Kasumi-1 (cell line): ENCODE results near the gene P2RX6.
A peak's percentile ranks its signal among the peaks of the same experiment; 100 is the strongest.
"Not testable (repeated sequence)": the region's sequence is repeated elsewhere in the genome, so short reads cannot be mapped to it uniquely, and the experiment has no call there.

Experiments used
- DNase-seq, 2 experiments: peaks; one replicate each; lab custom pipeline; 2025; lab: John Stamatoyannopoulos, UW

The P2RX6 gene

DNA sequence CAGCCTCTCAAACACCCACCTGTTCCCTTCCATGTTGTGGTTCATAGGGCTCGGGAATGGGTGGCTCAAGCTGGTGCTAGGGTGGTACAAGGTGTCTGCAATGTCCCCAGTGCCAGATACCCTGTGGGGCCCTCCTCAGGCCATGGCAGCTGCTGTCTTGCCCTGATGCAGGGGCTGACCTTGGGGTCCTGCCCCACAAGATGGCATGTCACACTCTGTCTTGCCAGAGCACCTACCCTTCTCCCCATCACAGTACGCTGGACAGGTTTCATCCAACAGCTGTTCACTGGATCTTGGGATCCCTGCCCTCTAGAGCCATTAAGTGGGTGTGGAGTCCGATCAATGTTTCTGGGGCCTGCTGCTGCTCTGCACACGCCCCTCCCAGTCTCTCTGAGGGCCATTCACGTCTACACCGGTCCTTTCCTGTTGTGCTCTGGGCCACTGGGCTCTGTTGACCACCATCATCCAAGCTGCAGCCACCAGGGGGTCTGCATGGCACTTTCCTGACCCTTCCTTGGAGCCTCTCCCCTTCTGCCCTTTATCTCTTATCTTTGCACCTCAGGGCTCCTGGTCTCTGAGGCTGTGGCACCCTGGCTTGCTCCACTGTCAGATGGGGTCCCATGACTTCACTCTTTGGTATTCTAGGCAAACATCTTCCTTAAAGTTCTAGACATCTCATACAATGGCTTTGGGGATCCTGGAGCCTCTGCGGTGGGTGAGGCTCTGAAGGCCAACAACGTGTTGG lies 37.9 kb downstream of the P2RX6 start:
- no peak for DNase-seq

DNA sequence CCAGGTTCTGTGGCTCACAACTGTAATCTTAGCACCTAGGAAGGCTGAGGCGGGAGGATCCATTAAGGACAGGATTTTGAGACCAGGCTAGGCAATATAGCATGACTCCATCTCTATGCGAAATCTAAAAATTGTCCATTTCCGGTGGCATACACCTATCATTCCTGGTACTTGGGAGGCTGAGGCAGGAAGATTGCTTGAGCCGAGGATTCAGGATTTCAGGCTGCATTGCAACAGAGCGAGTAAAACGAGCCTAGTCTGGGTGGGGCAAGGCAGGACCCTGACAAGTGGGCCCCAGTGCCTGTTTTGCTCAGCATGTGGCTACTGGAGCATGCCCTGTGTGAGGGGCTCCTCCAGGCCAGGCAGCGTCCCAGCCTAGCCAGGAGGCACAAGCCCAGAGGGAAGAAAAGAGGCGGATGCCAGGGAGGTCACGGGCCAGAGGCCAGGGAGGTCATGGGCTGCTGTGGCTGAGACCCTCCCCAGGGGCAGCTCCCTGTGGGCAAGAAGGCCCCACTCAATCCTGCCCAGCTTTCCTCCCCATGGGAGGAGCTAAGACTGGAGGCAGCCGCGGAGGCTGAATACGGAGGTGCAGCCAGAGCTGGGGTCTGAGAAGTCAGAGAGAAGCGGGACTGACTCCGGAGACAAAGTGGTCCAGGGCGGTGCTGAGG lies 39.2 kb downstream of the P2RX6 start:
- DNase-seq, result no peak

DNA sequence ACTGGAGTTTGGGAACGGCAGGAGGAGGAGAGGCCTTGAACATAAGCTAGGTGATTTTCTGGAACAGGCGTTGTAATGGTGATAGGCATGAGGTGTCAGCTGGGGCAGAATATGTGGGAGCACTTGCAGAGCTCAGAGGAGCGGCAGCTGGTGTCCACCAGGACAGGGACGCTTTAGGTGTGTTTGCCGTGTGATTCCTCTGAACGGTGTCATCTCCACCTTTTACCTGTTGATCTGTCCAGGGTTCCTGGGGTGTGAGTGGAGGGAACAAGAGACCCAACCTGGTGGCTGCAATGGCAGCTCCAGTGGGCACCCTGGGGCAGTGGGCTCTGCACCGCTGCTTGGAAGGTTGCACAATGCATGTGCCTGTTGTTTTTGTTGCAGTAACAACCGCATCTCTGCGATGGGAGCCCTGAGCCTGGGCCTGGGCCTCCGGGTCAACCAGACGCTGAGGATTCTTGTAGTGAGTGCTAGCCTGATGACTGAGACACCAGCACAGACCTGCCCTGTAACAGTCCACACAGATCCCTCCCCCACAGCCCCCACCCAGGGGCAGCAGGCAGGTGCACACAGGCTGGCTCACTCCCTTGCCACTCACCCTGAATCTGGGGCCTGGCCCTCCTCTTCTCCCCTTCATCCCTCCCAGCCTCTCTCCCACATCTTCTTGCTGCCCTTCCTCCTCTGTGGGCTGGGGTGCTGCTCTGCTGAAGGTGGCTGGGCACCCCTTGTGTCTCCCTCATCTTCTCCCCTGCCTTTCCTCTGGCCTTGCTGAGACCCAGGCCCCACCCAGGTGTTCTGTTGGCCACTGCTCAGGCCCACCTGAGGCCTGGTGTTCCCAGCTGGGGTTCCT lies 40.0 kb downstream of the P2RX6 start:
- no peak for DNase-seq

DNA sequence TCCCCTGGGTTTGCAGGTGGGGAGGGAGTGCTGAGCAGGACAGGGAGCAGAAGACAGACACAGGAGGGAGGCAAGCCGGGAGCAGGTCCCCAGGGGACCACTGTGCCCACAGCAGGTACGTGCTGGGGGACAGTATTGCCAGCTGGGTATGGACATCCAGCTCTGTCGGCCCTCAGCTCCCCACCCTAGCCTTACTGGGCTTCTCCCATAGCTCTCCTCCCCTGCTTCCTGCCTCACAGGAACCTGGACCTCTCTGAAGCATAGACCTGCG lies 40.5 kb downstream of the P2RX6 start:
- no peak for DNase-seq

DNA sequence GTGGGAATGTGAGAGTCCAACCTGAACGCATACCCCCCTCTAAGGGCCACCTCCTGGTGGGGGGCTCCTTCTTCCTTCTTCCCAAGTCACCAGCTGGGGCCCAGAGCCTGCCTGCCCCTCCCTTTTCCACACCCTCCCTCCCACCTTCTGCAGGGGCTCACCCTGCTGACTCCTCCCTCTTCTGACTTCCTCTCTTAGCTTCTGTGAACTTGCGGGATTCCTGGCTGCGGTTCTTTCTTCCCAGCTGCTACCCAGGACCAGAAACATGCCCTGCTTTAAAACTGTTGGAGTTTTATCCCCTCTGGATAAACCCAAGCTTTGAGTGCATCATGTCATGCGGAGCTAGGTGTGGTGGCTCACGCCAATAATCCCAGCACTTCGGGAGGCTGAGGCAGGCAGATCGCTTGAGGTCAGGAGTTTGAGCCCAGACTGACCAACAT lies 40.9 kb downstream of the P2RX6 start:
- peak; percentile 68 to 75 for DNase-seq

DNA sequence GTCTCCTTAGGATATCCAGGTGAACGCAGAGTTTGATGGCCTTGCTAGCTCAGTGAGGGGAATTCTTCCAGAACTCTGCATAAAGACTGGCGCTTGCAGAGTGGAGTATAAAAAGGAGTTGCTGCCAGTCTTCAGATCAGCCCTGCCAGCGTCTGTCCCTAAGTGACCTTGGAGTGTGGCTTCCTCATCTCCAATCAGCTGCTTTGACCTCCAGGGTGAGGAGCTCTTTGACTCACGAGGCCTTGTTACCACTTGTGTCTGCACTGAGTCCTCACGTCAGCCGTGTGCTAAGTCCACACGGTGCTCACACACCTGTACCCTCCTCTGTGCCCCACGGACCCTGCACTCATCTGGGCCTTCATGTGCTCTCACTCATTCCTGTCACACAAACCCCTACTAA lies 45.4 kb downstream of the P2RX6 start:
- not testable (repeated sequence) for DNase-seq

DNA sequence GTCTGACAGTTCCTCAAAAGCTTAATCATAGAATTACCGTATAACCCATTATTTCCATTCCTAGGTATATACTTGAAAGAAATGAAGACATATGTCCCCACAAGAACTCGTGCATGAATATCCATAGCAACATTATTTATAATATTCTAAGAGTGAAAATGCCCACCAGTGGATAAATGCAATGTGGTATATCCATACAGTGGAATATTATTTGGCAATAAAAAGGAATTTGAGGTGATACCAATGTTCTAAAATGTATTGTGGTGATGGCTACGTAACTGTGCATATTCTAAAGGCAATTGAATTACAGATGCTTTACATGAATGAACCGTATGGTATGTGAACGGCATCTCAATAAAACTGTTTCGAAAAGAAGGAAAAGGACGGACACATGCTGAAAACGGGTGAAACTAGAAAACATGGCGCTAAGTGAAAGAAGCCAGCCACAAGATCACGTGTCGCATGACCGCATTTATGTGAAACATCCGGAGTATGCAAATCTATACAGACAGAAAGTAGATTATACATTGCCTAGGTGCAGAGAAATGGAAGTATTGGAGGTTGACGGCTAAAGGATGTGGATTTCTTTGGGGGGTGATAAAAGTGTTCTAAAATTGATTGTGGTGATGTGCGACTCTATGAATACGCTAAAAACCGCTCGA lies 46.8 kb downstream of the P2RX6 start:
- DNase-seq, result not testable (repeated sequence)

DNA sequence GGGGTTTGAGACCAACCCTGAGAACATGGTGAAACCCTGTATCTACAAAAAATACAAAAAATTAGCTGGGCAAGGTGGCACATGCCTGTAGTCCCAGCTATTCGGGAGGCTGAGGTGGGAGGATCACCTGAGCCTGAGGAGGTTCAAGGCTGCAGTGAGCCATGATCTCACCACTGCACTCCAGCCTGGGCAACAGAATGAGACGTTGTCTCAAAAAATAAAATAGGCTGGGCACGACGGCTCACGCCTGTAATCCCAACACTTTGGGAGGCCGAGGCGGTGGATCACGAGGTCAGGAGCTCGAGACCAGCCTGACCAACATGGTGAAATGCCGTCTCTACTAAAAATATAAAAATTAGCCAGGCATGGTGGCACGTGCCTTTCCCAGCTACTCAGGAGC lies 49.5 kb downstream of the P2RX6 start:
- DNase-seq, result not testable (repeated sequence)

DNA sequence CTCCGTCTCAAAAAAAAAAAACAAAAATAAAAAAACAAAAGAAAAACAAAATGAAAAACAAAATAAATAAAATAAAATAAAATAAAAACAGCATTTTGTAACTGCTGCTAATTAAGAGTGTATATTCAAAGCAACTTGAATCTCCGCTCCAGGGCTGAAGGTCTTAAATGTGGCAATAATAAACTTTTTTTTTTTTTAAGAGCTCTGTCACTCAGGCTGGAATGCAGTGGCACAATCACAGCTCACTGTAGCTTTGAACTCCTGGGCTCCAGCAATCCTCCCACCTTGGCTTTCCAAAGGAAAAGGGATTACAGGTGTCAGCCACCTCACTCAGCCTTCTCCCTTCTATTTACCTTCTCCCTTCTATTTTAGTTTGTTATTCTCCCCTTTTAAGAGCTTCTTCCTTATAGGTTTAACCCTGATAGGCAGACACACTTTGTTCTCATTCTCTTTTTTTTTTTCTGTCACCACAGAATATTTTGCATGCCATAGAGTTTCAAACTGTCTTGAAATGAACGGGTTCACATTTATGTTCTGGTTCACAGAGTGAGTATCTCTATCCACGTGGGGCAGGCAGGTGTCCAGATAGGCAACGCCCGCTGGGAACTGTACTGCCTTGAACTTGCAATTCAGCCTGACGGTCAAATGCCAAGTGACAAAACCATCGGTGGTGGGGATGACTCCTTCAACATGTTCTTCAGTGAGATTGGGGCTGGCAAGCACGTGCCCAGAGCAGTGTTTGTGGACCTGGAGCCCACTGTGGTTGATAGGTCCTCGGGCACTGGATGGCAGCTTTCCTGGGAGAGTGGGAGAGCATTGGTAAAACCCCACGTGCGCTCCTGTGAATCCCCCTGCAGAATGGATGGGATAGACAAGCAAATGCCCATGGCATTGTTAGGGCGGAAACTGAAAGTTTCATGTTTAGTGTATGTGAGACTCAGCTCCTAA lies 50.2 kb downstream of the P2RX6 start:
- DNase-seq, result no peak

DNA sequence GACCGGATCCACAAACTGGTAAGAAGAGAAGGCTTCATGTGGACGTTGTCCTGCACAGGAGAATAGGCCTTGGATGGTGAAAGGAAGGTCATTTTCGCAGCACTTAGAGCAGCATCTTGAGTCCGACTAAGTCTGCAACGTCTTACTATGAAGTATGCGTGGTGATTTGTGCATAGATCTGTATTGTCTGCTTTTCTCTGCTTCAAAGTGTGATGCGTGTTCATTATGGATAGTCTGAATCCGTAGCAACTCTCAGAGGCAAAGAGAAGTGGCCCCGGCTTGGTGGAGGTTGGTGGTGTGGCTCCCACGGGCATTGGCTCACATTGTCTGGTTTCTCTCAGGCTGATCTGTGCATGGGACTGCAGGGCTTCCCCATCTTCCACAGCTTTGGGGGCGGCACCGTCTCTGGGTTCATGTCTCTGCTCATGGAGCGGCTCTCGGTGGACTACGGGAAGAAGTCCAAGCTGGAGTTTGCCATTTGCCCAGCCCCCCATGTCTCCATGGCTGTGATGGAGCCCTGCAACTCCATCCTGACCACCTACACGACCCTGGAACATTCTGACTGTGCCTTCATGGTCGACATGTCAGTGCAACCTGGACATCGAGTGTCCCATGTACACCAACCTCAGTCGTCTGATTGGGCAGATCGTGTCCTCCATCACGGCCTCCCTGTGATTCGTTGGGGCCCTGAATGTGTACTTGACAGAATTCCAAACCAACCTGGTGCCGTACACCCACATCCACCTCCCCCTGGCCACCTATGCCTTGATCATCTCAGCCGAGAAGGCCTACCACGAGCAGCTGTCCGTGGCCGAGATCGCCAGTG lies 52.3 kb downstream of the P2RX6 start:
- DNase-seq, result no peak

DNA sequence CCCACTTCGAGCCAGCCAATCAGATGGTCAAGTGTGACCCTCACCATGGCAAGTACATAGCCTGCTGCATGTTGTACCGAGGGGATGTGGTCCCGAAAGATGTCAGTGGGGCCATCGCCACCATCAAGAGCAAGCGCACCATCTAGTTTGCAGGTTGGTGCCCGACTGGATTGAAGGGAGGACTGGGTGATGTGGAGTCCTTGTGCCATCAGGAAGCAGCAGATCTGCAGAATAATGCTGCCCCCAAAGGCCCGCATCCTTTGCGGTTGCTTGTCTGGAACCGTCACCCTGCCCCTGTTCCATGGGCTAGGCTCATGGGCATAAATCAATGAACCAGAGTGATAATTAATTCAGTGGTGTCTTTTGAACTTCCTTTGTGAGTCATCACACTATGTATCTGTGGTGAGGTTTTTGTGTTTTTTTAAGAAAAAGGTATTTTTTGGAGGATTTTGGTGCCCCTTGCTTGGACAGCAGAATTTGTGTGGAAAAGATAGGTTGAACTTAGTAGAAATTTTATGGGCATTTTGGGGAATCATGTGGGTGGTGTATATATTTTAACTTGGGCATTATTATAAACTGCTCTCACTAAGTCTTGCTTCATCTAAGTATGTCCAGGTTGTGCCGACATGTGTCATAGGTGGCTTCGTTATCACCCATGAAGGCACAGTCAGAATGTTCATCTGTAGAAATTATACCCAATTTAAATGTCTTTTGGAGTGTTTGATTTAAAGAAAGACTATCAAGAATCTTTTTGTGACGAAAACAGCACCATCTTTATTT lies 53.1 kb downstream of the P2RX6 start:
- no peak for DNase-seq

DNA sequence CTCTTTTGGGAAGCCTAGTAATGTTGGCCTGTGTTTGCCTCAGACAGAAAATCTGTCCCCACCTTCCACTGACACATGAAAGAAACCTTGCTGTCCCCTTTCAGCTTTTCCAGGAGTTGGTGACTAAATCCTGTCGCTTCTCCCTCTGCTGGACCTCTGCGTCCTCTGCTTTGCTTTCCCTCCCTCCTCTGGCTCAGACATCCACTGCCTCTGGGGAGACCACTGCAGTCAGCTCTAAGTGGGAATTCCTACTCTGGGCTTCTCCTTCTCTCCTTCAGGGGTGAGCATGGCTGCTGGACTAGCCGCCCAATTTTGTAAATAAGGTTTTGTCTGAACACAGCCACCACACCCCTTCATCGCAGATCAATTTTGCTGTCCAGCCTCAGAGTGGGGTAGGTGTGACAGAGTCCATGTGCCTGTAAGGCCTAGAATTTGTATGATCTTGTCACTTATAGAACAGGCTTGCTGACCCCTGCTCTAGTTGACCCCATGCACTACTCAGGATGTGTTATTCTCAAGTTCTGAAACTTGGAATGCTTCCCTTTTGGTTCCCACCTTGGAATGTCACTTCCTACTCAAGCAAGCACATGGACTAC lies 53.8 kb downstream of the P2RX6 start:
- no peak for DNase-seq

DNA sequence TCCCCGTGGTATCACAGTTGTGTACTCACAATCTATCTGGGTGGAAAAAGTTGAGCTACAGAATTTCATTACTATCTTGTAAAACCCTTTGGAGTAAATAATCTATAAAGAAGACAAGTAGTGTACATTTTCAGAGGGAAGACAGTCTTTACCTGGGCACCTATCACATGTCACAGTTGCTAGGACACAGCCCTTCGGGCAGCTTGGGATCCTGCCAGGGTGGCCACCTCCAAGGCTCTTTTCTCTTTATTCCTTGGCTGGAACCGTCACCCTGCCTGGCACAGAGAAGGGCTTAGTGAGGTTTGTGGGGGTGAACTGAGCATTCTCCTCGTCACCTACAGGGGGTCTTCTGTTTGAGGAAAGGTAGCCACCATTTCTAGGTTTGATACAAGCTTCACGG lies 54.4 kb downstream of the P2RX6 start:
- DNase-seq, result no peak

DNA sequence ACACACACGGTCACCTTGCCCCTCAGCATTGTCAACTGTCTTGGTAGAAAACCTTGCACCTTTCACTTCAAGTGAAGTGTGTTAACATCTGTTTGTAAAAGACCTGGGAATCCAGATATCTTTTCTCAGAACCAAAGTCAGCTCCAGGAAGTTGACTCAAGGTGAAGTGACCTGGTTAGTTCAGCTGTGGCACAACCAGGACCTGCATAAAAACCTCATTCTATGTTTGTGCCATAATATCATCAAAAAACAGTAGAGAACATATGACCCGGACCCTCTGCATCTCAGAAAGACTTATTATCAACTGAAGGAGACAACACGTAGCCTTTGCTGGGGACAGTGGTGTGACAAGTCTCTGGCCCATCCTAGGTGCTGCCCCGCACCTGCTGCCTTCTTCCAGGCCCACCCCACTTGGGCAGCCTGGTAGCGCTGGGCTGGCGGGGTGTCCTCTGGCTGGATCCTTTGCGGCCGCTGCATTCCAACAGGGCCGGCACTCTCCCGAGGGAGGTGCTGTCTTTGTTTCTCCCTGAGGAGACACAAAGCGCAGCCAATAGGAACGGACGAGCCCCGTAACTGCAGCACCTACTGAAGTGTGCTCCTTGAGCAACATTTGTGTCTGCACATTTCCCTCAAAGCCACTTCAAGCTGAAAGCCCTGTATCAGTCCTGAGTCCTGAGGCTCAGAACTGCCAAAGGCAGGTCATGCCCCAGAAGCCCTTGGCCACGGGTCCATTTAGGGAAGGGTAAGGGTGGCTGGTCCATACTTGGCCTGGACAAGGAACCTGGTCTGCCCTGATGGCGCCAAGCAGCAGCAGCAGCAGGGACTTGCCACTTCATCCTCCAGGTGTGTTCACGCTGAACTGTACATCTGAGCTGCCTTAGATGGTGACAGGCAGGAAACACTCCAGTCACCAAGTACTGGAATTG lies 56.0 kb downstream of the P2RX6 start:
- no peak for DNase-seq

DNA sequence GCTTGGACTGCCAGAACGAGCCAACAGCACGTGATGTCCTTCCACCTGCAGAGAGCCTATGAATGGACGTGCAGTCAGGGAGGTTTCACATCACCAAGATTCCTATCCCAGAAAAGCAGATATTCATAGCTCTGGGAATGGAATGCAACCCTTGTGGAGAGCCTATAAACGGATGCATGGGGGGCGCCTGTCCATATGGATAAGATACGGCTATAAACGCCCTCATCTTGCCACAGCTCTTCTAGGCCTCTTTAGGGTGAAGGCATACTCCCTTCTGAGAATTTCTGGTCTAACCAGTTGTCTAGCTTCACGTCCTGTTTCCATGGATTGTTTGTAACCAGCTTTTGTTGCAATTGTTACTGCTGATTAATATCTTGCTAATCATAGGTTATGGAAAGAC lies 56.8 kb downstream of the P2RX6 start:
- not testable (repeated sequence) for DNase-seq

DNA sequence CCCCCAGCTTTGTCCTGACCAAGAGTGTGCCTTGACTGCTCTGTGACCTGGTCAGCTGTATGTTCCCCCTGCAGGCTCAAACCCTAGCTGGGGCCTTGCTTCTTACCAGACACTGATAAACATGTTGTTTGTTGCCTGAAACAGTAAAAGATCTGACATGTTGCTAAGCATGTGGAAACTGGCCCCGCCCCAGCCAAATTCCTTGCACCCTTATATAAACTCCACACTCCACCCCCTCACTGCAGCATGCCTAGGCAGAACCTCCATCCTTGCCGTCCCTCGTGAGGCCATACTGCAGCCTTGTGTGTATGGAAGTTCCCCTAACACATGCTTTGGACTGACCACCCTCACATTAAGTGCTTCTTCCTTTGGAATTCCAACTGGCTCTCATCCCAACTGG lies 58.1 kb downstream of the P2RX6 start:
- DNase-seq, result no peak

DNA sequence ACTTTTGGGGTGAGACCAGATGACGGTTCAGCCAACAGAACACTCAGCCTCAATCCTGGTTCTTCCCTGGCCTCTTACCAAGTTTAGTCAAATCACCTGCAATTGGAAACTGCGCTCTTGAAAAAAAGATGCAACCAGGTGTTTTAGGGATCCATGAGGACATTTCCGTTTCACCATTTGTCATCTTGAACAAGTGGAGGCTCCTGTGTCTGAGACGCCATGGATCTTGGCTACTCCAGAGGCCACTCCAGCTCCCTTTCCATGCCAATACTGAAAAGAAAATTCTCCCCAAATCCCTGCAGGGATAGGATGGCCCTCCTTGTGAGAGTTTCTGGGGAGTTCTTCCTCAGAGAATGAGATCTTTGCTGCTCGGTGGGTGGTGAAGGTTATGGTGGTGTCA lies 58.5 kb downstream of the P2RX6 start:
- DNase-seq, result no peak

DNA sequence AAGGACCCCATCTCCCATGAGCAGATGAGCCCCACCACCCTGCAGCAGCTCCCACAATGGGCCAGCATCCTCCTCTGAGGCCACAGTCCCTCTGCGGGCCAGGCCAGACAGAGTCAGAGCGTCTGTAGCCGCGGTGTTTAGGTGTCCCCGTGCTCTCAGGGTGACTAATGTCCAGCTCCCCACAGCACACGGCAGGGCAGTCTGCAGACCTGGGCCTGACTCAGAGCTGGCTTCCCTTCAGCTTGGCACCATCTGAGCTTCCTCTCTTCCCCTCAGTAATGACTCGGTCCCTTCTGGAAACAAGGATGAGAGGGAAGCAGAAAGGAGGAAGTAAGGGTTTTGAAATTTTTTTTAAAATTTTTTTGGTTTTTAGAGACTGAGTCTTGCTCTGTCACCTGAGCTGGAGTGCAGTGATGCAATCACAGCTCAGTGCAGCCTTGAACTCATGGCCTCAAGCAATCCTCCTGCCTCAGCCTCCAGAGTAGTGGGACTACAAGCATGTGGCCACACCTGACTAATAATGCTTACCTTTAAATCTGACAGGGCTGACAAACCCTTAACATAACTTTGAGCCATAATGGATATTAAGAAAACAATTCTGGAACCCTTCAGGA lies 59.2 kb downstream of the P2RX6 start:
- DNase-seq, result peak; percentile 5 to 14
